SK-N-SH (cell line): ENCODE data around the gene CUL1.

Source experiments
- TAF1 ChIP-seq: IDR thresholded peaks from 2 replicates; pipeline ENCODE4 v1.6.1; 2012; ENCODE audit warnings: low read depth, mild to moderate bottlenecking, low read length, moderate library complexity, borderline replicate concordance
- TF ChIP-seq, protein P1 (sequence below): IDR thresholded peaks from 2 replicates; pipeline ENCODE4 v1.4.0; 2012; ENCODE audit warnings: low read depth

DNA sequence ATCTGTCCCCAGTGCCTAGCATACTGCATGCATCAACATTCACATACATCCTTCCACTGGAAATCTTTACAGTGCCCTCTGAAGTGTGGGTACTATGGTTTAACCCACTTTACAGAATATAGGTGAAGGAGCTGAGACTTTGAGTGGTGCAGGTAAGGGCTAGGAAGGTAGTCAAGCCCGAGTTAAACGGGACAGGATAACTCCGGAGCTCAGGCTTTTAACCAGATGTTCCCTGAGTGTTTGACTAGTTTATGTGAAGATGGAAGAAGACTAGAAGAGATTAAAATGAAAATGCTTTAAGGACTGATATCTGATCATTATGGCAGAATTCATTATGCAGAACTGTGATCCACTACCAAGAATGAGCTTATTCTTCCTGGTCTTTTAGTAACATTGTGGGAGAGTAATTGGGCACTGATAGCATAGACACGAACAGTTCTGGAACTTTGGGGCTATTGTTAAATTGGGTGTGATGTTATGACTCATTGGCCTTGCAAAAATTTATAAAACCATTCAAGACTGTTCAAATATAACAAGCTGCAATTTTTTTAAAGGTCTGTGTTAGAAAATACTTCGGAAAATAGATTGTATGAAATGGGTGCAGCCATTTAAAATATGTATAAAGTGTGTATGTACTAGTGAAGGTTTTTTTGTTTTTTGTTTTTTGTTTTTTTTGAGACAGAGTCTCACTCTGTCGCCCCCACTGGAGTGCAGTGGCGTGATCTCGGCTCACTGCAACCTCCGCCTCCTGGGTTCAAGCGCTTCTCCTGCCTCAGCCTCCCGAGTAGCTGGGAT is 4.4 kb downstream of the CUL1 start:
- TF ChIP-seq, protein P1, sequence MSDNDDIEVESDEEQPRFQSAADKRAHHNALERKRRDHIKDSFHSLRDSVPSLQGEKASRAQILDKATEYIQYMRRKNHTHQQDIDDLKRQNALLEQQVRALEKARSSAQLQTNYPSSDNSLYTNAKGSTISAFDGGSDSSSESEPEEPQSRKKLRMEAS = no peak
- no peak for TF ChIP-seq TAF1
